Mesendoderm (in vitro differentiated cells): ENCODE measurements around the gene C10orf53.

Source experiments
- DNase-seq: peaks from one replicate; pipeline ENCODE4 v3.0.0; 2013
- H2AK5ac ChIP-seq: 2 replicates; pipeline ENCODE4 v1.6.1; 2013; ENCODE audit warnings: low read length, inconsistent platforms
- H2BK120ac ChIP-seq: 2 replicates; pipeline ENCODE4 v1.6.1; 2013; ENCODE audit warnings: low read depth, mild to moderate bottlenecking, low read length, moderate library complexity, mixed read lengths
- H2BK15ac ChIP-seq: replicated peaks from 2 replicates; pipeline ENCODE4 v1.6.1; 2013; ENCODE audit warnings: low read depth, mild to moderate bottlenecking, moderate library complexity
- H2BK5ac ChIP-seq: 2 replicates; pipeline ENCODE4 v1.6.1; 2013; ENCODE audit warnings: low read length, inconsistent platforms
- H3K18ac ChIP-seq: 2 replicates; pipeline ENCODE4 v1.6.1; 2013; ENCODE audit warnings: mild to moderate bottlenecking, low read length, mixed read lengths
- H3K23ac ChIP-seq: one replicate; pipeline ENCODE4 v1.6.1; 2013; ENCODE audit warnings: low read length
- H3K27ac ChIP-seq: 2 replicates; pipeline ENCODE4 v1.5.1; 2013; ENCODE audit warnings: low read depth, mild to moderate bottlenecking, inconsistent platforms, low read length, moderate library complexity
- H3K27me3 ChIP-seq: 2 replicates; pipeline ENCODE4 v1.6.1; 2013; ENCODE audit warnings: low read length, control low read depth, mild to moderate bottlenecking, inconsistent platforms; ENCODE audit not compliant: insufficient read depth, poor library complexity
- H3K36me3 ChIP-seq: 2 replicates; pipeline ENCODE4 v1.6.1; 2013; ENCODE audit warnings: low read length, inconsistent platforms; ENCODE audit not compliant: control insufficient read depth, insufficient read depth
- H3K4ac ChIP-seq: one replicate; pipeline ENCODE4 v1.6.1; 2013; ENCODE audit warnings: low read depth, mild to moderate bottlenecking, low read length, moderate library complexity
- H3K4me1 ChIP-seq: 2 replicates; pipeline ENCODE4 v1.6.1; 2013; ENCODE audit warnings: low read depth, low read length, inconsistent platforms; ENCODE audit not compliant: control insufficient read depth
- H3K4me2 ChIP-seq: 2 replicates; pipeline ENCODE4 v1.6.1; 2013; ENCODE audit warnings: low read length
- H3K4me3 ChIP-seq: 2 replicates; pipeline ENCODE4 v1.5.1; 2013; ENCODE audit warnings: mild to moderate bottlenecking, low read length
- H3K56ac ChIP-seq: one replicate; pipeline ENCODE4 v1.6.1; 2013; ENCODE audit warnings: low read length
- H3K79me1 ChIP-seq: 2 replicates; pipeline ENCODE4 v1.6.1; 2013; ENCODE audit warnings: low read length, inconsistent platforms
- H3K79me2 ChIP-seq: 2 replicates; pipeline ENCODE4 v1.6.1; 2013; ENCODE audit warnings: mild to moderate bottlenecking, low read length; ENCODE audit not compliant: control insufficient read depth, insufficient read depth
- H3K9ac ChIP-seq: 2 replicates; pipeline ENCODE4 v1.6.1; 2013; ENCODE audit warnings: low read length, inconsistent platforms
- H4K5ac ChIP-seq: one replicate; pipeline ENCODE4 v1.6.1; 2013; ENCODE audit warnings: low read length
- H4K8ac ChIP-seq: one replicate; pipeline ENCODE4 v1.6.1; 2013; ENCODE audit warnings: low read depth, mild to moderate bottlenecking, control low read depth, low read length, moderate library complexity
- WGBS: extraction: QIAGEN DNeasy Blood & Tissue Kit; methylation state at CpG from one replicate; pipeline ENCODE4 v1.1.7; 2013; ENCODE audit warnings: low lambda C conversion rate, missing lambda C conversion rate; ENCODE audit not compliant: insufficient coverage; ENCODE audit errors: extremely low coverage; 5-methylcytosine and 5-hydroxymethylcytosine counted together

The C10orf53 gene

DNA sequence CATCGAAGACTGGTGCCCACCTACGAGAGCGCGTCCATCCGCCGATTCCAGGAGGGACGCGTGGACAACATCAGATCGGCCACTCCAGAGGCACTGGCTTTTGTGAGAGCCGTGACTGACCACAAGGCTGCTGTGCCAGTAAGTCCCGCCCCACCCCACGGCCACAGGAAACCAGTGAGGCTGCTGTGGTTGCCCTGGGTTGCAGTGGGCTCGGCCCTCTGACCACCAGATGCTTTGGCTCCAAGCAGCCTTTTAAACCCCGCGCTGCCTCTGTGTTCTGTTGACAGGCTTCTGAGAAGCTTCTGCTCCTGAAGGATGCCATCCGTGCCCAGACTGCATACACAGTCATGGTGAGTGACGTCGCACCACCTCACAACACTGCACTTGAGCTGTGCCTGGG, 24.4 kb upstream of the C10orf53 start:
- no peaks in the 10 kb centered on the region for H3K79me1 ChIP-seq
- H2AK5ac ChIP-seq: no peak overlapping the region
- no peak overlapping the region for H3K23ac ChIP-seq
- no peak overlapping the region for H3K27ac ChIP-seq
- H4K8ac ChIP-seq: no peak overlapping the region
- no peaks in the 10 kb centered on the region for H3K36me3 ChIP-seq
- H3K4ac ChIP-seq: no peak overlapping the region
- no peak overlapping the region for H3K4me3 ChIP-seq
- H2BK15ac ChIP-seq: no peak overlapping the region
- H4K5ac ChIP-seq: no peak overlapping the region
- DNase-seq: no peak
- H3K18ac ChIP-seq: no peak overlapping the region
- no peak overlapping the region for H2BK120ac ChIP-seq
- H3K56ac ChIP-seq: no peak overlapping the region
- no peak overlapping the region for H3K9ac ChIP-seq
- H3K79me2 ChIP-seq: no peaks in the 10 kb centered on the region
- H3K4me2 ChIP-seq: no peak overlapping the region
- no peak overlapping the region for H2BK5ac ChIP-seq
- no peaks in the 10 kb centered on the region for H3K27me3 ChIP-seq
- WGBS: no CpG with 5 or more reads among the region's 18 CpGs
- no peaks in the 10 kb centered on the region for H3K4me1 ChIP-seq

DNA sequence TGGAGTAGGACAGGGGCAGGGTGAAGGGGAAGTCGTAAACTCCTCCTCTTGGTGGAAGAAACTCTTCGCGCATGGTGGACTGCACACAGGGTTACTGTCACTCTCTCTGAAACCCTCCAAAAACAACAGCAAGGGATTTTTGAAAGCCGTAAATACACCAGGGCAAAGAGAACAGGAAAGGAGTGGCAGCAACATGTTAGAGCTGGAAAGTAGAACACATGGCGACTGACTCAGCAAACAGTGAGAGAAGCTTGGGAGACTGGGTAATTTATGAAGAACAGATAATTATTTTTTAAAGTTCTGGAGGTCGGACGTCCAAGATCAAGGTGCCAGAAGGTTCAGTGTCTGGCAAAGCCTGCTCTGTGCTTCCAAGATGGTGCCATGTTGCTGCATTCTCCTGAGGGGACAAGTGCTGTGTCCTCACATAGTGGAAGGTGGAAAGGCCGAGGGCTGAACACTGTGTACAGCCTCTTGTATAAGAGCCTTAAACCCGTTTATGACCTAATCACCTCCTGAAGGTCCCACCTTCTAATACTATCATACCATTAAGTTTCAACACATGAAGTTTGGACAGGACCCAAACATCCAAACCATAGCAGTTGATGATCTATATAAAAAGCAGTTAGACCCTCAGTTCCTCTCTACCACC, 22.5 kb upstream of the C10orf53 start:
- no peak overlapping the region for H4K5ac ChIP-seq
- no peak overlapping the region for H3K4ac ChIP-seq
- H3K36me3 ChIP-seq: no peaks in the 10 kb centered on the region
- no peak overlapping the region for H2AK5ac ChIP-seq
- H3K4me3 ChIP-seq: no peak overlapping the region
- H3K4me1 ChIP-seq: no peaks in the 10 kb centered on the region
- H3K79me2 ChIP-seq: no peaks in the 10 kb centered on the region
- H3K27ac ChIP-seq: no peak overlapping the region
- H3K4me2 ChIP-seq: no peak overlapping the region
- H3K9ac ChIP-seq: no peak overlapping the region
- H3K56ac ChIP-seq: no peak overlapping the region
- H3K27me3 ChIP-seq: no peaks in the 10 kb centered on the region
- no peak overlapping the region for H2BK15ac ChIP-seq
- H2BK5ac ChIP-seq: no peak overlapping the region
- no peak overlapping the region for H4K8ac ChIP-seq
- no CpG with 5 or more reads among the region's 9 CpGs for WGBS
- H2BK120ac ChIP-seq: no peak overlapping the region
- no peaks in the 10 kb centered on the region for H3K79me1 ChIP-seq
- no peak overlapping the region for H3K18ac ChIP-seq
- H3K23ac ChIP-seq: no peak overlapping the region
- DNase-seq: no peak

DNA sequence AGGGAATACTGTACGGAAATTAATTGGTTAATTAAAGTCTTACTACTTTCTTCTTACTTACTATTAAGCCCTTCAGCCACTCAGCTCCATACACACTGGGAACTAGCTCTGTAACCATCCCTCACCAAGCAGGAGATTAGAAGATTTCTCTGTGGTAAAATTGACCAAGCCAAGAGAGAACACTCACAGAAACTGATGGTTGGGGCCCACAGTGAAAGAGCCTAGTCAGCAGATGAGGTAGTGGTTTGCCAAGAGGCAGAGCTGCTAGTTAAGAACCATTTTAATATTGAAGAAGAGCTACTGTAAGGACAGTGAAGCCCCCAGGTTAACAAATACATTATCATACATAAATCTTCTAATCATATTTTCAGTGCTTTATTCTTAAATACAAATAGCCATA, 21.8 kb upstream of the C10orf53 start:
- no peak for DNase-seq
- Histone ChIP-seq H3K79me1 (no peaks in the 10 kb centered on the region), H2BK5ac (no peak overlapping the region), H4K5ac (no peak overlapping the region), H3K56ac (no peak overlapping the region), H4K8ac (no peak overlapping the region), H3K4me3 (no peak overlapping the region), H2AK5ac (no peak overlapping the region), H3K4ac (no peak overlapping the region), H3K79me2 (no peaks in the 10 kb centered on the region), H3K27ac (no peak overlapping the region), H3K4me1 (no peaks in the 10 kb centered on the region), H3K4me2 (no peak overlapping the region), H3K18ac (no peak overlapping the region), H3K23ac (no peak overlapping the region), H2BK120ac (no peak overlapping the region), H3K36me3 (no peaks in the 10 kb centered on the region), H3K27me3 (no peaks in the 10 kb centered on the region), H2BK15ac (no peak overlapping the region), H3K9ac (no peak overlapping the region)
- no CpG with 5 or more reads among the region's 1 CpG for WGBS

DNA sequence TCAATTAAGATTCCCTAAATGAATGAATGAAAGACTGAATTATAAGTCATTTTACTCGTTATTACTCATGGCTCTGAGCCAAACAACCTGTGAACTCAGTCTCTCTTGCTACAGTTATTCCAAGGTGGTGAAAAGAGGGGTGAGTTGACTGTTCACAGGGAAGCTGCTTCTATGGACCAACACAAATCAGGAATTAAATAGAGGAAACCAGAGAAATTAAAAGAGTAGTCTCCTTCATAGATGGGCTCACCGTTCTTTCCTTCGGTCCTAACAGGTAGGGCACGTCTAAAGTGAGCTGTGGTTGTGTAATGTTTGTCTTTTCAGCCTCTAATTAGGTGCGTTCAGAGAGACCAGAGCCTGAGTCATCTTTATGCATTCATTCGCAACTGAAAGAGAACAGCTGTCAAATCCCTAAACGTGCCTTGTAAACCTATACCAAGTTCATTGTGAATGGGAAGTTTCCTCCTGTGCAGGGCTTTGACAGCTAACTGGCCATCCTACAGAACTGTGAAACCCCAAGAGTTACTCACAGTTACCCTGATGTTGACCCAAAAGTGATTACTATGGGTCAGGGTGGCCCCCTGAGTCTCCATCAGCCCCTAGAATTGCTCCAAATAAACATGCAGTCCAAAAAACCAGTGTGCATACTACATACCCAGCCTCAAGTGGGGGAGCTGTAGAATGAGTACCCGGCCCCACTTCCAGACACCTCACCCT, 18.2 kb upstream of the C10orf53 start:
- Histone ChIP-seq H2AK5ac (no peak overlapping the region), H3K23ac (no peak overlapping the region), H3K79me1 (no peaks in the 10 kb centered on the region), H3K18ac (no peak overlapping the region), H3K4me2 (no peak overlapping the region), H3K27ac (no peak overlapping the region), H3K4ac (no peak overlapping the region), H3K27me3 (no peaks in the 10 kb centered on the region), H3K36me3 (no peaks in the 10 kb centered on the region), H2BK120ac (no peak overlapping the region), H3K56ac (no peak overlapping the region), H3K9ac (no peak overlapping the region), H2BK15ac (no peak overlapping the region), H3K4me1 (no peaks in the 10 kb centered on the region), H4K5ac (no peak overlapping the region), H4K8ac (no peak overlapping the region), H3K4me3 (no peak overlapping the region), H3K79me2 (no peaks in the 10 kb centered on the region), H2BK5ac (no peak overlapping the region)
- no CpG with 5 or more reads among the region's 8 CpGs for WGBS
- DNase-seq: no peak

GRCh38 chr10:49662169-49662830, 17.2 kb upstream of the C10orf53 start:
- Histone ChIP-seq H3K36me3 (no peaks in the 10 kb centered on the region), H2BK120ac (no peak overlapping the region), H4K5ac (no peak overlapping the region), H3K4me3 (no peak overlapping the region), H3K27ac (no peak overlapping the region), H3K4me2 (no peak overlapping the region), H2AK5ac (no peak overlapping the region), H2BK5ac (no peak overlapping the region), H3K4ac (no peak overlapping the region), H3K9ac (no peak overlapping the region), H3K56ac (no peak overlapping the region), H3K23ac (no peak overlapping the region), H3K18ac (no peak overlapping the region), H3K4me1 (no peaks in the 10 kb centered on the region), H3K79me1 (no peaks in the 10 kb centered on the region), H4K8ac (no peak overlapping the region), H2BK15ac (no peak overlapping the region), H3K27me3 (no peaks in the 10 kb centered on the region), H3K79me2 (no peaks in the 10 kb centered on the region)
- no peak for DNase-seq
- no CpG with 5 or more reads among the region's 15 CpGs for WGBS
